ENCODE measurements around the gene KRT15. TPM values are rescaled to one million over a fixed set of nuclear protein-coding genes. Genes with fewer than 3 reads are reported as not detected.
A peak's percentile ranks its signal among the peaks of the same experiment; 100 is the strongest.

The KRT15 gene
- total and polyA plus RNA-seq, 9 of the 15 experiments (the other 6 are each of a cell fraction or from before 2014, with no cell fraction given), result 0.28 to 4.4 (median 0.56) TPM

DNA sequence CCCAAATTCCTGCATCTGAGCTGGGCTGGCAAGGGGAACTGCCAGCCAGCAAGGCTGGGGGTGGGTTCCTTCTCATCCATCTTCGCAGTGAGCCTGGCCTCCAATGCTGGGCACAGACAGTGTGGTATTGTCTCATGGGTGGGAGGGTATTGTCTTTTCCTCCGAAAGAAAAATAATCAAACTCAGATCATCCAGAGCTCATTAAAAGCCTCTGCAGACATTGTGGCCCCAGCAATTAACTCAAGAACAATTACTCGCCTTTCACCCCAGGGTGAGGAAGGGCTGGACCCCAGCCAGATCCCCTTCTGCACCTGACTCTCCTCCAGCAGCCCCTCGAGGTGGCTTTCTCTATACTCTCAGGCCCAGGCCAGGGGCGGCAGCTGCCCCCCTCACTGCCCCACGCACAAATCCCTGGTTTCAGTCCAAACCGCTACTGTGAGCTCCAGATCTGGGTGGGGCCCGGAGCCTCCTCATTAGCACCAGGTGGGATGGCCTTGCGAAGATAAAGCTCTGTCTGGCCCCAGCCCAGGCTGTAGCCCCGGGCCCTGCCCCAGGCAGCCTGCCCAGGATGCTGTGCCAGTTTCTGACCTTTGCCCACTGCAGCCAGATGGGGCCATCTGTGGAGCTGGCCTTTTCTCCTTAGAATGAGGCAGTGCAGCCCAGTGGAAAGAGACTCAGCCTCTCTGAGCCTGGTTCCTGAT lies 2.3 kb upstream of the KRT15 start (continued):
- TF ChIP-seq, protein P1, sequence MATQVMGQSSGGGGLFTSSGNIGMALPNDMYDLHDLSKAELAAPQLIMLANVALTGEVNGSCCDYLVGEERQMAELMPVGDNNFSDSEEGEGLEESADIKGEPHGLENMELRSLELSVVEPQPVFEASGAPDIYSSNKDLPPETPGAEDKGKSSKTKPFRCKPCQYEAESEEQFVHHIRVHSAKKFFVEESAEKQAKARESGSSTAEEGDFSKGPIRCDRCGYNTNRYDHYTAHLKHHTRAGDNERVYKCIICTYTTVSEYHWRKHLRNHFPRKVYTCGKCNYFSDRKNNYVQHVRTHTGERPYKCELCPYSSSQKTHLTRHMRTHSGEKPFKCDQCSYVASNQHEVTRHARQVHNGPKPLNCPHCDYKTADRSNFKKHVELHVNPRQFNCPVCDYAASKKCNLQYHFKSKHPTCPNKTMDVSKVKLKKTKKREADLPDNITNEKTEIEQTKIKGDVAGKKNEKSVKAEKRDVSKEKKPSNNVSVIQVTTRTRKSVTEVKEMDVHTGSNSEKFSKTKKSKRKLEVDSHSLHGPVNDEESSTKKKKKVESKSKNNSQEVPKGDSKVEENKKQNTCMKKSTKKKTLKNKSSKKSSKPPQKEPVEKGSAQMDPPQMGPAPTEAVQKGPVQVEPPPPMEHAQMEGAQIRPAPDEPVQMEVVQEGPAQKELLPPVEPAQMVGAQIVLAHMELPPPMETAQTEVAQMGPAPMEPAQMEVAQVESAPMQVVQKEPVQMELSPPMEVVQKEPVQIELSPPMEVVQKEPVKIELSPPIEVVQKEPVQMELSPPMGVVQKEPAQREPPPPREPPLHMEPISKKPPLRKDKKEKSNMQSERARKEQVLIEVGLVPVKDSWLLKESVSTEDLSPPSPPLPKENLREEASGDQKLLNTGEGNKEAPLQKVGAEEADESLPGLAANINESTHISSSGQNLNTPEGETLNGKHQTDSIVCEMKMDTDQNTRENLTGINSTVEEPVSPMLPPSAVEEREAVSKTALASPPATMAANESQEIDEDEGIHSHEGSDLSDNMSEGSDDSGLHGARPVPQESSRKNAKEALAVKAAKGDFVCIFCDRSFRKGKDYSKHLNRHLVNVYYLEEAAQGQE (IDR thresholded peaks at IDR 0.05; ENCODE audit: borderline replicate concordance), result 0 out of 2 replicates have a peak, but pooled peaks have one; percentile 4
- TF ChIP-seq, protein P1 (CRISPR knock-in tag; IDR thresholded peaks at IDR 0.05; ENCODE audit: low read depth), result no peak
- TF ChIP-seq ZNF174 (CRISPR knock-in tag; IDR thresholded peaks at IDR 0.05) (no peak), ARID1B (IDR thresholded peaks at IDR 0.05) (peak; percentile 50), ZBTB7A (IDR thresholded peaks at IDR 0.05; ENCODE audit: borderline replicate concordance, control insufficient read depth, low read depth, low read length) (peak; percentile 93), TCF3 (CRISPR knock-in tag; IDR thresholded peaks at IDR 0.05) (peak; percentile 70), CBFB (CRISPR knock-in tag; IDR thresholded peaks at IDR 0.05) (0 out of 2 replicates have a peak, but pooled peaks have one; percentile 36), TEAD4 (IDR thresholded peaks at IDR 0.05; ENCODE audit: low read length) (peak; percentile 45; the same call in 1 of the 2 replicates), TEAD4 (CRISPR knock-in tag; IDR thresholded peaks at IDR 0.05; ENCODE audit: borderline replicate concordance) (no peak), CBFA2T2 (conservative IDR thresholded peaks at IDR 0.05) (peak; percentile 48), NFIC (IDR thresholded peaks at IDR 0.05) (peak; percentile 85), HNRNPL (IDR thresholded peaks at IDR 0.05; ENCODE audit: low read depth, low read length) (0 out of 2 replicates have a peak, but pooled peaks have one; percentile 47), CCNT2 (IDR thresholded peaks at IDR 0.05; ENCODE audit: borderline replicate concordance, extremely low read depth, insufficient read length, low read depth, low read length) (peak; percentile 60), JUND (IDR thresholded peaks at IDR 0.05; ENCODE audit: borderline replicate concordance, low read depth, low read length) (no peak), JUND (tag; IDR thresholded peaks at IDR 0.05; ENCODE audit: borderline replicate concordance, low read depth, low read length) (no peak), ZEB2 (IDR thresholded peaks at IDR 0.05) (peak; percentile 68; the same call in 1 of the 2 replicates), HMGN3 (IDR thresholded peaks at IDR 0.05; ENCODE audit: borderline replicate concordance, extremely low read depth, insufficient read length, low read depth, low read length) (peak; percentile 67), NFE2 (IDR thresholded peaks at IDR 0.05; ENCODE audit: low read depth) (no peak), TAL1 (IDR thresholded peaks at IDR 0.05) (peak; percentile 41; the same call in 1 of the 2 replicates), NBN (IDR thresholded peaks at IDR 0.05; ENCODE audit: low read depth) (no peak), GATAD2A (IDR thresholded peaks at IDR 0.05) (0 out of 2 replicates have a peak, but pooled peaks have one; percentile 42)
